ENCODE data around the gene ABCC4. TPM values are rescaled to one million over a fixed set of nuclear protein-coding genes. Genes with fewer than 3 reads are reported as not detected.
"Not testable (repeated sequence)": the region's sequence is repeated elsewhere in the genome, so short reads cannot be mapped to it uniquely, and the experiment has no call there.

ABCC4 gene
- total and polyA plus RNA-seq, 2 of the 13 experiments (the other 11 are each of a cell fraction or from before 2014, with no cell fraction given): 4.2 to 11.3 TPM

- H3K36me3 ChIP-seq (replicated peaks in 1 of 2; ENCODE audit: control insufficient read depth in 1 of 2, insufficient read depth in 2 of 2, low read length in 2 of 2): no peaks in the 10 kb centered on the region; a peak in 2 of 5 replicates
- no peak overlapping the region for H2AFZ ChIP-seq (ENCODE audit: low read length)
- DNase-seq (ENCODE audit: low spot score): no peak
- WGBS (ENCODE audit: low lambda C conversion rate): 94% methylated on average over 6 of the region's 6 CpGs
- TF ChIP-seq ZNF652 (CRISPR knock-in tag; IDR thresholded peaks at IDR 0.05; ENCODE audit: borderline replicate concordance, low read depth): no peak
- no peak for TF ChIP-seq ZNF772 (CRISPR knock-in tag; IDR thresholded peaks at IDR 0.05)
- no peak for TF ChIP-seq ZNF556 (CRISPR knock-in tag; IDR thresholded peaks at IDR 0.05; ENCODE audit: borderline replicate concordance)
- no peak for TF ChIP-seq ZSCAN12 (CRISPR knock-in tag; IDR thresholded peaks at IDR 0.05)
- TF ChIP-seq, protein P1, sequence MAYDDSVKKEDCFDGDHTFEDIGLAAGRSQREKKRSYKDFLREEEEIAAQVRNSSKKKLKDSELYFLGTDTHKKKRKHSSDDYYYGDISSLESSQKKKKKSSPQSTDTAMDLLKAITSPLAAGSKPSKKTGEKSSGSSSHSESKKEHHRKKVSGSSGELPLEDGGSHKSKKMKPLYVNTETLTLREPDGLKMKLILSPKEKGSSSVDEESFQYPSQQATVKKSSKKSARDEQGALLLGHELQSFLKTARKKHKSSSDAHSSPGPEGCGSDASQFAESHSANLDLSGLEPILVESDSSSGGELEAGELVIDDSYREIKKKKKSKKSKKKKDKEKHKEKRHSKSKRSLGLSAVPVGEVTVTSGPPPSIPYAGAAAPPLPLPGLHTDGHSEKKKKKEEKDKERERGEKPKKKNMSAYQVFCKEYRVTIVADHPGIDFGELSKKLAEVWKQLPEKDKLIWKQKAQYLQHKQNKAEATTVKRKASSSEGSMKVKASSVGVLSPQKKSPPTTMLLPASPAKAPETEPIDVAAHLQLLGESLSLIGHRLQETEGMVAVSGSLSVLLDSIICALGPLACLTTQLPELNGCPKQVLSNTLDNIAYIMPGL (CRISPR knock-in tag; IDR thresholded peaks at IDR 0.05; ENCODE audit: borderline replicate concordance in 1 of 2, low read depth in 1 of 2): no peak
- no peak overlapping the region for H3K9ac ChIP-seq (ENCODE audit: insufficient read depth, low read depth, low read length)
- ChIA-PET POLR2A (no interaction called here), CTCF (ENCODE audit: low intra/inter-chr PET ratio, low total read pairs) (no interaction called here)
- FAIRE-seq: no peak
- no peaks in the 10 kb centered on the region for H3K27me3 ChIP-seq (ENCODE audit: control insufficient read depth in 1 of 2, insufficient read depth in 2 of 2, low read length in 2 of 2)
- ATAC-seq: no peak
- H3K4me3 ChIP-seq (replicated peaks in 1 of 3; ENCODE audit: insufficient read depth in 1 of 3, low read depth in 2 of 3, low read length in 3 of 3): no peak overlapping the region
- H3K27ac ChIP-seq (ENCODE audit: extremely low read length, insufficient read depth, low read length): no peak overlapping the region
- in situ Hi-C loops (cut with HindIII; ENCODE audit: extremely low pct_ligation_motif_present, low pct_unique_long_range_greater_than_20kb) (loop anchor here (25.0 kb wide), 1 partner anchor 481 kb away; no protein-coding TSS in a partner anchor), intact Hi-C loops (cut with micrococcal nuclease; ENCODE audit: unreplicated experiment) (no loop called here)
- H3K4me1 ChIP-seq (ENCODE audit: insufficient read depth, low read length): no peaks in the 10 kb centered on the region
- BruUV-seq (replicated peaks): no TSS peak
- no peaks in the 10 kb centered on the region for H3K79me2 ChIP-seq (ENCODE audit: insufficient read depth, low read length)
- H4K20me1 ChIP-seq (ENCODE audit: insufficient read depth, low read length): no peaks in the 10 kb centered on the region
- H3K4me2 ChIP-seq (ENCODE audit: low read depth, low read length): no peak overlapping the region
- no peaks in the 10 kb centered on the region for H3K9me3 ChIP-seq (ENCODE audit: low read length)
Measured at GRCh38 chr13:95168191-95168590, 133.1 kb downstream of the ABCC4 start.

- H2AFZ ChIP-seq (ENCODE audit: low read length); H3K9me3 ChIP-seq (ENCODE audit: low read length); POLR2A ChIA-PET; H3K79me2 ChIP-seq (ENCODE audit: insufficient read depth, low read length); ATAC-seq; H3K4me3 ChIP-seq (replicated peaks in 1 of 3; ENCODE audit: insufficient read depth in 1 of 3, low read depth in 2 of 3, low read length in 3 of 3); H3K4me2 ChIP-seq (ENCODE audit: low read depth, low read length); H3K27me3 ChIP-seq (ENCODE audit: control insufficient read depth in 1 of 2, insufficient read depth in 2 of 2, low read length in 2 of 2); CTCF ChIA-PET (ENCODE audit: low intra/inter-chr PET ratio, low total read pairs); H3K27ac ChIP-seq (ENCODE audit: extremely low read length, insufficient read depth, low read length); H3K9ac ChIP-seq (ENCODE audit: insufficient read depth, low read depth, low read length); intact Hi-C loops (cut with micrococcal nuclease; ENCODE audit: unreplicated experiment); H3K36me3 ChIP-seq (replicated peaks in 1 of 2; ENCODE audit: control insufficient read depth in 1 of 2, insufficient read depth in 2 of 2, low read length in 2 of 2); DNase-seq (ENCODE audit: low spot score); H4K20me1 ChIP-seq (ENCODE audit: insufficient read depth, low read length); H3K4me1 ChIP-seq (ENCODE audit: insufficient read depth, low read length); BruUV-seq (replicated peaks); FAIRE-seq: not testable (repeated sequence)
- 93% methylated on average over 5 of the region's 5 CpGs for WGBS (ENCODE audit: low lambda C conversion rate)
- in situ Hi-C loops (cut with HindIII; ENCODE audit: extremely low pct_ligation_motif_present, low pct_unique_long_range_greater_than_20kb): loop anchor here (25.0 kb wide), 1 partner anchor 480 kb away; no protein-coding TSS in a partner anchor
Measured at GRCh38 chr13:95167003-95167402, 134.2 kb downstream of the ABCC4 start.

All from HepG2 (cell line).